ENCODE results near the gene CASP1.
"Not testable (repeated sequence)": the region's sequence is repeated elsewhere in the genome, so short reads cannot be mapped to it uniquely, and the experiment has no call there.

The CASP1 gene

GRCh38 chr11:105074166-105074530, 39.2 kb upstream of the CASP1 start:
- no peak for TF ChIP-seq CTCF (conservative IDR thresholded peaks at IDR 0.05; ENCODE audit: low read depth, low read length)
- Histone ChIP-seq H3K9ac (no peak overlapping the region), H3K4me1 (ENCODE audit: low read depth, poor library complexity, severe bottlenecking) (no peaks in the 10 kb centered on the region), H3K79me2 (ENCODE audit: insufficient read depth, low read depth) (no peaks in the 10 kb centered on the region), H3K4me2 (no peak overlapping the region), H3K27ac (no peak overlapping the region), H3K36me3 (ENCODE audit: insufficient read depth) (no peaks in the 10 kb centered on the region), H2AFZ (ENCODE audit: low read depth) (no peak overlapping the region), H3K27me3 (ENCODE audit: insufficient read depth, low read depth) (no peaks in the 10 kb centered on the region), H3K4me3 (IDR thresholded peaks at IDR 0.05; ENCODE audit: insufficient read depth, low read depth, low read length) (no peak overlapping the region), H4K20me1 (ENCODE audit: insufficient read depth) (no peaks in the 10 kb centered on the region)

- Histone ChIP-seq H2AFZ (ENCODE audit: low read depth) (no peak overlapping the region), H3K4me3 (IDR thresholded peaks at IDR 0.05; ENCODE audit: insufficient read depth, low read depth, low read length) (no peak overlapping the region), H3K9ac (no peak overlapping the region), H3K27me3 (ENCODE audit: insufficient read depth, low read depth) (no peaks in the 10 kb centered on the region), H4K20me1 (ENCODE audit: insufficient read depth) (no peaks in the 10 kb centered on the region), H3K36me3 (ENCODE audit: insufficient read depth) (no peaks in the 10 kb centered on the region), H3K4me1 (ENCODE audit: low read depth, poor library complexity, severe bottlenecking) (no peaks in the 10 kb centered on the region), H3K79me2 (ENCODE audit: insufficient read depth, low read depth) (no peaks in the 10 kb centered on the region), H3K4me2 (no peak overlapping the region), H3K27ac (no peak overlapping the region)
- no peak for TF ChIP-seq CTCF (conservative IDR thresholded peaks at IDR 0.05; ENCODE audit: low read depth, low read length)
These were observed 38.7 kb upstream of the CASP1 start for GRCh38 chr11:105073456-105074165.

GRCh38 chr11:105072080-105072479, 37.1 kb upstream of the CASP1 start:
- not testable (repeated sequence) for H3K27me3 ChIP-seq (ENCODE audit: insufficient read depth, low read depth); H2AFZ ChIP-seq (ENCODE audit: low read depth); H4K20me1 ChIP-seq (ENCODE audit: insufficient read depth); H3K27ac ChIP-seq; H3K4me2 ChIP-seq; H3K4me1 ChIP-seq (ENCODE audit: low read depth, poor library complexity, severe bottlenecking); H3K79me2 ChIP-seq (ENCODE audit: insufficient read depth, low read depth); H3K4me3 ChIP-seq (IDR thresholded peaks at IDR 0.05; ENCODE audit: insufficient read depth, low read depth, low read length); H3K9ac ChIP-seq; H3K36me3 ChIP-seq (ENCODE audit: insufficient read depth)

GRCh38 chr11:105071089-105071732, 36.3 kb upstream of the CASP1 start:
- Histone ChIP-seq H3K27me3 (ENCODE audit: insufficient read depth, low read depth) (no peaks in the 10 kb centered on the region), H3K27ac (no peak overlapping the region), H3K36me3 (ENCODE audit: insufficient read depth) (no peaks in the 10 kb centered on the region), H2AFZ (ENCODE audit: low read depth) (no peak overlapping the region), H3K4me1 (ENCODE audit: low read depth, poor library complexity, severe bottlenecking) (no peaks in the 10 kb centered on the region), H3K9ac (no peak overlapping the region), H4K20me1 (ENCODE audit: insufficient read depth) (no peaks in the 10 kb centered on the region), H3K4me3 (IDR thresholded peaks at IDR 0.05; ENCODE audit: insufficient read depth, low read depth, low read length) (no peak overlapping the region), H3K4me2 (no peak overlapping the region), H3K79me2 (ENCODE audit: insufficient read depth, low read depth) (no peaks in the 10 kb centered on the region)
- TF ChIP-seq CTCF (conservative IDR thresholded peaks at IDR 0.05; ENCODE audit: low read depth, low read length): no peak

- H3K4me3 ChIP-seq (IDR thresholded peaks at IDR 0.05; ENCODE audit: insufficient read depth, low read depth, low read length): no peak overlapping the region
- H3K4me1 ChIP-seq (ENCODE audit: low read depth, poor library complexity, severe bottlenecking): no peaks in the 10 kb centered on the region
- H3K79me2 ChIP-seq (ENCODE audit: insufficient read depth, low read depth): no peaks in the 10 kb centered on the region
- no peak overlapping the region for H2AFZ ChIP-seq (ENCODE audit: low read depth)
- no peaks in the 10 kb centered on the region for H3K27me3 ChIP-seq (ENCODE audit: insufficient read depth, low read depth)
- H3K27ac ChIP-seq: no peak overlapping the region
- H3K36me3 ChIP-seq (ENCODE audit: insufficient read depth): no peaks in the 10 kb centered on the region
- no peak overlapping the region for H3K9ac ChIP-seq
- H3K4me2 ChIP-seq: no peak overlapping the region
- TF ChIP-seq CTCF (conservative IDR thresholded peaks at IDR 0.05; ENCODE audit: low read depth, low read length): no peak
- H4K20me1 ChIP-seq (ENCODE audit: insufficient read depth): no peaks in the 10 kb centered on the region
These were observed 35.4 kb upstream of the CASP1 start for GRCh38 chr11:105070306-105070705.

- H3K27me3 ChIP-seq (ENCODE audit: insufficient read depth, low read depth); H3K36me3 ChIP-seq (ENCODE audit: insufficient read depth); H3K27ac ChIP-seq; H2AFZ ChIP-seq (ENCODE audit: low read depth); H3K9ac ChIP-seq; H3K4me1 ChIP-seq (ENCODE audit: low read depth, poor library complexity, severe bottlenecking); H3K79me2 ChIP-seq (ENCODE audit: insufficient read depth, low read depth); H4K20me1 ChIP-seq (ENCODE audit: insufficient read depth); H3K4me2 ChIP-seq; H3K4me3 ChIP-seq (IDR thresholded peaks at IDR 0.05; ENCODE audit: insufficient read depth, low read depth, low read length): not testable (repeated sequence)
These were observed 34.8 kb upstream of the CASP1 start for GRCh38 chr11:105069749-105070148.

GRCh38 chr11:105063245-105063941, 28.4 kb upstream of the CASP1 start:
- H3K79me2 ChIP-seq (ENCODE audit: insufficient read depth, low read depth); H3K4me3 ChIP-seq (IDR thresholded peaks at IDR 0.05; ENCODE audit: insufficient read depth, low read depth, low read length); H3K9ac ChIP-seq; H3K4me1 ChIP-seq (ENCODE audit: low read depth, poor library complexity, severe bottlenecking); H4K20me1 ChIP-seq (ENCODE audit: insufficient read depth); H3K27ac ChIP-seq; H2AFZ ChIP-seq (ENCODE audit: low read depth); H3K4me2 ChIP-seq; H3K27me3 ChIP-seq (ENCODE audit: insufficient read depth, low read depth); H3K36me3 ChIP-seq (ENCODE audit: insufficient read depth): not testable (repeated sequence)
